GM19438 (cell line): Measurements from ENCODE around the gene CHI3L1.

Experiments
- ATAC-seq: cut with Tn5 transposase; IDR thresholded peaks from one replicate; pipeline ENCODE4 v1.9.1; 2021; ENCODE audit warnings: low read depth; ENCODE audit not compliant: unreplicated experiment

CHI3L1 gene

DNA sequence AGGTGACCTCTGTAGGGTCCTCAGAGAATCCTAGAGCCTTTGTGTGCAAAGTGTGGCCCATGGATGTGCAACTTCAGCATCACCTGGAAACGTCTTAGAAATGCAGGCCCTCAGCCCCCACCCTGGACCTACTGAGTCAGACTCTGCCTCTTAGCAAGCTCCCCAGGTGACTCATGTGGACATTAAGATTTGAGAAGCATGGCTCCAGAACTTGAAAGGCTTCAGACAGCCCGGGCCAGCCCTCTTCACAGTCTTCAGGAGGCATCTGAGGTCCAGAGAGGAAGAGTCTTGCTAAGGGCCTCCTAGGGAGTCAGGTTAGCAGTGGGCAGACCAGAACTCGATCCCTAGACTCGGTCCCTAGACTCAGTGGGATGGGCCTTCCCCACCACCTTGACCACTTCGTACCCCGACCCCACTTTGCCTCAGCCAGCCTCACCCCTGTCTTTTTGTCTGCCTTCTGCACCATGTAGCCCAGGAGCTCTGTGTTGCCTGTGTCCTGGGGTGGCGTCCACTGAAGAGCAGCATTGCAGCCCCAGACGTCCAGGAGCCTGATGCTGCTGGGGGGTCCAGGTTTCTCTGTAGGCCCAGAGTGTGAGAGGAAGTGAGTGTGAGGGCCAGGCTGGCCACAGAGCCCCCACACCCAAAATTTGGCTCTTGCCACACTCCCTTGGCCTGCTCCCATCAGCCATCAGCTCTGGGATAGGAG is 15.7 kb downstream of the CHI3L1 start:
- ATAC-seq = no peak

DNA sequence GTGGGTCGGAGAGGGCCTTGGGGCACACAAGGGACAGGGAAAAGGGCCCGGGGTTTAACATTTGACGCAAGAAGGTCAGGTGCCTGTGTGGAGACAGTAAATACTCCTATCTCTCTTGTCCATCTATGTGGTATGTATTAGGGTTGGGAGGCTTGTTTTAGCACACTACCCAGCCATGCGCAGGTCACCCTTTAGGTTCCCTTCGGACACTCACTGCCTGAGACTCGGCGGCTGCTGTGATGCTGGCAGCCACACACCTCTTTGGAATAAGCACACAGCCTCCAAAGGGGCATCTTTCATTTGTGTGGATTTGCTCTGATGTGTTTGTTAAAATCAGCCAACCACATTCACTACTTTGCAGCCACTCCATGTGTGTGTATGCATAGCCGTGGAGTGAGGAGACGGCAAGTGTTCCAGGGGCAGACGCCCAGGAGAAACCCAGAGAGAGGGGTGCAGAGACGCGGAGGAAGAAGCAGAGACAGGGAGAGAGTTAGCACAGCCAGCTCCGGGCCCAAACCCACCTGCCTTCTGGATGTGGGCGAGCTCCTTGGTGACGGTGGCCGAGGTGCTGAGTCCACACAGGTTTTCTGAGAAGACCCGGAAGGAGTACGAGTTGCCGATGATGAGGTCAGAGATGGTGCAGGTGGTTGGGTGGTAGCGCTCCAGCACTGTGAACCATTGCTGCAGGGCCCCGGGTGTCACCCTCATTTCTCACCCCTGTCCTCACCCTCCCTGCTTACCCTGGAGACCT is 16.6 kb downstream of the CHI3L1 start:
- ATAC-seq = no peak

DNA sequence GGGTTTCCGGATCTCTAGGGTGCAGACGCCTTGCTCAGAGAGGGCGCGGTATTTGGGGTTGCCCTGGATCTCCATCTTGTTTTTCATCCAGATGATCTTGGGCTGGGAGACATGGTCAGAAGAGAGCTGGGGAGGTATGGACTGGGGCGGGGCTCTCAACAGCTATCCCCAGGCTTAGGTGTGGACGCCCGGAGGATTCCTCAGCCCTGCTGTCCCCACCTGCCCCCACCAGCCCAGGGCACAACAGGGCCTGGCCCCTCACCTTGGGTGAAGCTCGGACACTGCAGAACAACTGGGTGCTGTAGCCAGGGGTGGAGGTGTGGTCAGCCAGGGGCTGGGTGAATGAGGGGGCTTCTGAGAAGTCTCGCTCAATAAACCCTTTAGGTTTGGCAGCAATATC is 17.5 kb downstream of the CHI3L1 start:
- ATAC-seq = no peak

DNA sequence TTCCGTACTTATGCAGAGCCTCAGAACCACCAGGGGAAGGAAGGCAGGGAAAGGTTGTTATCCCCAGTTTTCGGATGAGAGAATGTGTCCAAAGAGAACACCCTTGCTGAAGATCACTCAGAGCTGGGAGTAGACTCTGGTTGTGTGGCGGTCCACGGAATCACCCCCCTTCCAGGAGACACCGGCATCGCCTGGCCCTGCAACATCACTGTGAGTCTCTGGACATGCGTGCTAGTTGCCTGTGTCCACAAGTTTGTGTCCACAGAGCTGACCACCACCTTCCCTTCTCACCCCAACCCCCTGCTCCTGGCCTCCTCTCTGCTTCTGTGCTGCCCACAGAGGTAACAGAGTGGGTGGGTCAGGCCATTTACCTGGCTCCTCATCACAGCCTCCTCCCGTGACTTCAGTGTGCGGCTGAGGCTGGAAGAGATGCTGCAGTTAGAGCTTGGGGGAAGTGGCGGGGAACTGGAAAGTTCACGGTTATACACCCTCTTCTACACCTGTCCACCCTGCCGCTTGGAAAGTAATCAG is 18.2 kb downstream of the CHI3L1 start:
- no peak for ATAC-seq

DNA sequence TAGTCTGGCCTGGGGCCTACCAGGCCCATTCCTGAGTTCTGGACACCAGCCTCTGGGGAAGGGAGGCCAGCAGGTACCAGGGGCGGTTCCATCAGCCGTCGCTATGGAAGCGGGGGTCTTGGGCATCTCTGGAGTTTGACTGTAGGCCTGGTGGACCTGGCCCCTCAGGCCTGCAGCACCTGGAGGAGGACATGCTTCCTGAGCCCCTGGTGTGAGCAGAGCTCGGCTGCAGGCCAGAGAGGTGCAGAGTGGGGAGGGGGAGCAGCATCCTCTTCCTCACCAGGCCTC is 18.6 kb downstream of the CHI3L1 start:
- no peak for ATAC-seq

DNA sequence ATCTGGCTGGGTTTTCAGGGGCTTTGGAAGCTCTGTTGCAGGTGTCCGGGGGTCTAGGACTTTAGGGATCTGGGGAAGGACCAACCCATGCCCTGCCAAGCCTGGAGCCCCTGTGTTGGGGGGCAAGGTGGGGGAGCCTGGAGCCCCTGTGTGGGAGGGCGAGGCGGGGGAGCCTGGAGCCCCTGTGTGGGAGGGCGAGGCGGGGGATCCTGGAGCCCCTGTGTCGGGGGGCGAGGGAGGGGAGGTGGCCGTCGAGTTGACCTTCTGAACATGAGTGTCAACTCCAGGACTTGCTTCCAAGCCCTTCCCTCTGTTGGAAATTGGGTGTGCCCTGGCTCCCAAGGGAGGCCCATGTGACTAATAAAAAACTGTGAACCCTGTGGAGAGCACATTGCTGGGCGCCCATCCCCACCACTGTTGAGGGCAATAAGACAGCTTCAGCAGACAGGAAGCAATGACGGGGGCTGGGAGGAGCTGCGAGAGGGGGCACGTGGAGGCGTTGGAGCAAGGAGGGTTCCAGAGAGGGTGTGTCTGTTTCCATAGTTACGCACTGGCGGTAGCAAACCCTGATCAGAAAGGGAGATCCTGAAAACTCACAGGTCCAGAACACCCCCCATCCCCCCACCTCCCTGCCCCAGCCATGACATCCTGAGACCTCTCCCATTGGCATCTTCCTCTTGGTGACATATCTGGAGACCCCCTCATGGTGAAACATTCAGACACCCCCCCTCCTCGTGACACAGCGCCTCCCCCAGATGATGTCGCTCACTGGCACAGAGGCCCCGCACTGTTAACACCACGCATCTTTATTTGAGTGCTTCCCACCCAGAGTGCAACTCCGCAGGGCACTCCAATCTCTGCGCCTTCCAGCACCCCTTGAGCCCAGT is 19.2 kb downstream of the CHI3L1 start:
- ATAC-seq = no peak

DNA sequence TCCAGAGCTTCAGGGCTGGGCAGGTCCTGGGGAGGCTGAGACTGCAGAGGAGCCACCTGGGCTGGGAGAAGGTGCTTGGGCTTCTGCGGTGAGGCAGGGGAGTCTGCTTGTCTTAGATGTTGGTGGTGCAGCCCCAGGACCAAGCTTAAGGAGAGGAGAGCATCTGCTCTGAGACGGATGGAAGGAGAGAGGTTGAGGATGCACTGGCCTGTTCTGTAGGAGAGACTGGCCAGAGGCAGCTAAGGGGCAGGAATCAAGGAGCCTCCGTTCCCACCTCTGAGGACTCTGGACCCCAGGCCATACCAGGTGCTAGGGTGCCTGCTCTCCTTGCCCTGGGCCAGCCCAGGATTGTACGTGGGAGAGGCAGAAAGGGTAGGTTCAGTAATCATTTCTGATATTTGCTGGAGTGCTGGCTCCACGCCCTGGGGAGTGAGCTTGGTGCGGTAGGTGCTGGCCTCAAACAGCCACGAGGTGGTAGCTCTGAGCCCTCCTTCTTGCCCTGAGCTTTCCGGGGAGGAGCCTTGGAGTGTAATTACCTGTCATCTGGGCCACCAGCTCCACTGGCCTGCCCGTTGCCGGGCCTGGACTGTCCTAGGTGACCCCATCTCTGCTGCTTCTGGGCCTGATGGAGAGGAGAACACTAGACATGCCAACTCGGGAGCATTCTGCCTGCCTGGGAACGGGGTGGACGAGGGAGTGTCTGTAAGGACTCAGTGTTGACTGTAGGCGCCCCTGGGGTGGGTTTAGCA is 20.1 kb downstream of the CHI3L1 start:
- no peak for ATAC-seq

DNA sequence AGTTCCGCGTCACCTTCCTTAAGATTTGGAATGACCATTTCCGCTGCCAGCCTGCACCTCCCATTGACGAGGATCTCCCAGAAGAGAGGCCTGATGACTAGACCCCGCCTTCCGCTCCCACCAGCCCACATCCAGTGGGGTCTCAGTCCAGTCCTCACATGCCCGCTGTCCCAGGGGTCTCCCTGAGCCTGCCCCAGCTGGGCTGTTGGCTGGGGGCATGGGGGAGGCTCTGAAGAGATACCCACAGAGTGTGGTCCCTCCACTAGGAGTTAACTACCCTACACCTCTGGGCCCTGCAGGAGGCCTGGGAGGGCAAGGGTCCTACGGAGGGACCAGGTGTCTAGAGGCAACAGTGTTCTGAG is 20.7 kb downstream of the CHI3L1 start:
- no peak for ATAC-seq

DNA sequence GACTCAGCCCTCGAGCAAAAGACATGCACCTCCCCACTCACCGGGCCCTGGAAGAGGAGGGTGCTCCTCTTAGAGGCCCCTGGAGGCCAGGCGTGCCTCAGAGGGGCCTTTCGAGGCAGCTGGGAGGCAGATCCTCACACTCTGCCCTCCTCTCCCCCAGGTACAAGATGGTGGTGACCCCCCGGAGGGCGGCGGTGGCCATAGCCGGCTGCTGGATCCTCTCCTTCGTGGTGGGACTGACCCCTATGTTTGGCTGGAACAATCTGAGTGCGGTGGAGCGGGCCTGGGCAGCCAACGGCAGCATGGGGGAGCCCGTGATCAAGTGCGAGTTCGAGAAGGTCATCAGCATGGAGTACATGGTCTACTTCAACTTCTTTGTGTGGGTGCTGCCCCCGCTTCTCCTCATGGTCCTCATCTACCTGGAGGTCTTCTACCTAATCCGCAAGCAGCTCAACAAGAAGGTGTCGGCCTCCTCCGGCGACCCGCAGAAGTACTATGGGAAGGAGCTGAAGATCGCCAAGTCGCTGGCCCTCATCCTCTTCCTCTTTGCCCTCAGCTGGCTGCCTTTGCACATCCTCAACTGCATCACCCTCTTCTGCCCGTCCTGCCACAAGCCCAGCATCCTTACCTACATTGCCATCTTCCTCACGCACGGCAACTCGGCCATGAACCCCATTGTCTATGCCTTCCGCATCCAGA is 21.3 kb downstream of the CHI3L1 start:
- ATAC-seq = no peak

DNA sequence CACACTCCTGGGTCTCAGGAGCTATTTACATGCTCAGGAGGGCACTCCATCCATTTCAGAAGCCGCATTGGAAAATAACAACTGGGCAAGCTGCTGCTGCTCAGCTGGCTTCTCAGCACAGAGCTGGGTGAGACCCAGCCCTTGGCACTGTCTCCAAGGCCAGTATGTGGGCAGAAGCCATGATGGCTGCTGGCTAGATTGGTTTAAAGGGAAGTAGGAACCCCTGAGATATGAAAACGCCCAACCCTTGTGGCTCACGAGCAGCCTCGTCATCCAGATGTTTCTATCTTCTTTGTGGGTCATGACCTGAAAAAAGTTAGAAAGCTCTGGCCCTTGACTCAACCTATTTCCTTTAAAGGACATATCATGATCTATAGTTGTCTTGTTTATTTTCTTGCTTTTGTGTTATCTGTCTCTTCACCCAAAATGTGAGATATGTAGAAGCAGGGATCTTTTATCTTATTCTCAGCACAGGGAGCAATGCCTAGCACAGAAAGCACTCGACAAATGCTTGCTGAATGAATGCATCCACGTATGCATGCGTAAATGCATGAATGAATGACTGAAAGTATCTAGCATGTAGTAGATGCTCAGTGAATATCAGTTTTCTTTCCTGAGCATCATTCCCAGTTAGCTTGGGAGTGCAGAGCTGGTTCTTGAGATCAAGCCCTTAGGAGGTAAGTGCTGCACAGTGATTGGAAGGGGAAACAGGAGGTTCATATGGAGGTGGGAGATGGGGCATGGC is 22.4 kb downstream of the CHI3L1 start:
- ATAC-seq = no peak

DNA sequence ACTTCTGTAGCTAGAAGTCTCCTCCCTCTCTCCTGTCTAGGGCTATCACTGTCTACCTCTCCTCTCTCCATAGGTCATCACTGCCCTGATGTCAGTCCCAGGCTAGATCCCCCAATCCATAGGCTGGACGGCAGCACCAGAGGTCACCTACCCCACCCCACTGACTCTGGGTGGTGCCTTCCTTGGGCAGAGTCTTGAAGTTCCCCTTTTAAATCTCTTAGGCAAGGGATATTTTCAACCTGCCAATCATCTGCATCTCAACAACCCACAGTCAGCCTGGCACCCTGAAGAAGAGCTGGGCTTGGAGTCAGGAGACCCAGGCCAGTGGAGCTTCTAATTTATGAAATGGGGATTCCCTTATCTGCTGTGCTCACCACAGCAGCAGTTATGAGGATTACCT is 24.1 kb downstream of the CHI3L1 start:
- no peak for ATAC-seq

DNA sequence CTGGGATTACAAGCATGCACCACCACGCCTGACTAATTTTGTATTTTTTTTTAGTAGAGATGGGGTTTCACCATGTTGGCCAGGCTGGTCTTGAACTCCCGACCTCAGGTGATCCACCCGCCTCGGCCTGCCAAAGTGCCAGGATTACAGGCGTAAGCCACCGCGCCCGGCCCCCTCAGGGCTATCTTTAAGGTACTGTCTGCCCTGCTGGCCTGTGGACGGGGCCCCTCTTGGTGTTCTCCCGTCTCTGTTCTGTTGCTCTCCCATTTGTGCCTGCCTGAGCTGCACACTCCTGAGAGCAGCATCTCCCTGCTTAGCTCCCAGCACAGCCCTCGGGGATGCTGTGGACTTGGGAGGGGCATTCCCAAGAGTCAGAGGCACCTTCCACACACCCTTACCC is 24.8 kb downstream of the CHI3L1 start:
- ATAC-seq = no peak

DNA sequence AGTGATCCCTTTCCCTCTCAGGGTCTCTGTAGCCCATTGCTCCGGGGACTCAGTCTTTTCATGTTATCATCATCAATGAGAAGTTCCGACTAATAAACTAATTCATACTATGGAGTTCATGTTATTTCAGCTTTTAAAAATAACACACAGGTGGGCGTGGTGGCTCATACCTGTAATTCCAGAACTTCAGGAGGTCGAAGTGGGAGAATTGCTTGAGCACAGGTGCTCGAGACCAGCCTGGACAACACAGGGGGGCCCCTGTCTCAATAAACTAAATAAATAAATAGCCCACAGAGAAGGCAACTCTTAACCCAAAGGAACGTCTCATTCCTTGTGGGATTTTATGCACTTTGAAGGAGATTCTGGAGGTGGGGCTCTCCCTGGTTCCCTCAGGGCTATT is 25.3 kb downstream of the CHI3L1 start:
- no peak for ATAC-seq

DNA sequence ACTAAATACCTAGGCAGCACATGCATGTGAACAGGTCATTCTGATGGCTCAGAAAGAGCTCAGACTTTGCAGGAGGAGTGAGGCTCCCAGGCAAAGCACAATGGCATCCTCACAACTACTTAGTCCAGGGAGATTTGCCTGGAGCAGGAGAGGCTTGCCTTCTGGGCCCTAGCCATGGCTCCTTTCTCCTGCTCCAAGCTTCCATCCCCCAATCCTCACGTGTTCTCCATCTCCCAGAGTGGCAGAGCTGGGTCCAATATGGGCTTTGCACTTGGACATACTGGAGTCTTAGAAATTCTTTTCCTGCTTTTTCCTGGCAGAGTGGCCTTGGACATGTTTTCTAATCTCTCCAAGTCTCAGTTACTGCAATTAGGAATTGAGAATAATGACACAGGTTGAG is 26.7 kb downstream of the CHI3L1 start:
- ATAC-seq = no peak

DNA sequence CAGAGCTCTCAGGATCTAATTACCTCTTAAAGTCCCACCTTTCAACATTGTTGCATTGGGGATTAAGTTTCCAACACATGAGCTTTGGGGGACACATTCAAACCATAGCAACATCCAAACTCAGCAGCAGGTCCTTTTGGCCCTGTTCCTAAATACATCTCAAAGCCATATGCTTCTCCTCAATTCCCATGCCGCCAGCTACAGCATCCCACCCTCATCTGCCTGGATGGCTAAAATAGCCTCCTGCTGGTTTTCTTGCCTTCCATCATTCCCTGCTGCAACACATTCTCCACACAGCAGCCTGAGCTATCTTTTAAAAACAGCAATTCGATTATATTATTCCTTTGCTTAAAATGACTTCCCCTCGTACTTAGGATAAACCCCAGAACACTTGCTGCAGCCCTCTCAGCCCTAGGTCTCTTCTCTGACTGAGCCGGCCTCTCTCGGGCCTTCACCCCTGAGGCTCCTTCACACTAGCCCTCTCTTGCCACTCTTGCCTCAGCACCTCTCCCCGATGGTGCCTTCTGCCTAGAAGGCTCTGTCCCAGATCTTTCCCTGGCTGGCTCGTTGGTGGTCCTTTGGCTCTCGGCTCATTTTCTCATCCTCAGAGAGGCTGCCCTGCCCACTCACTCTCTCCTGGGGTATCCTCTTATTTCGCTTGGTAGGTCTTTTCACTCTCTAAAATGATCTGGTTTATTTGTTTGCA is 27.4 kb downstream of the CHI3L1 start:
- no peak for ATAC-seq

DNA sequence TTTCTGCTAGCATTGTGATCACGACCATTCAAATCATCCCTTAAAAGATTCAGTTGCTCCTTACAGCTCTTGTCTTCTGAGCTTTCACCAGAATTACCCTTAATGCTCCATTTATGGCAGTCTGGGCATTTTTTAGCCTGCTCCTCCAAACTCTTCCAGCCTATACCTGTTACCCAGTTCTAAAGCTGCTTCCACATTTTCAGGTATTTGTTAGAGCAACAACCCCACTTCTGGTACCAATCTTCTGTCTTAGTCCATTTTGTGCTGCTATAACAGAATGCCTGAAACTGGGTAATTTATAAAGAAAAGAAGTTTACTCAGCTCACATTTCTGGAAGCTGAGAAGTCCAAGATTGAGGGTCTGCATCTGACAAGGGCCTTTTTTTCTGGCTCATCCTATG is 28.1 kb downstream of the CHI3L1 start:
- ATAC-seq = no peak

DNA sequence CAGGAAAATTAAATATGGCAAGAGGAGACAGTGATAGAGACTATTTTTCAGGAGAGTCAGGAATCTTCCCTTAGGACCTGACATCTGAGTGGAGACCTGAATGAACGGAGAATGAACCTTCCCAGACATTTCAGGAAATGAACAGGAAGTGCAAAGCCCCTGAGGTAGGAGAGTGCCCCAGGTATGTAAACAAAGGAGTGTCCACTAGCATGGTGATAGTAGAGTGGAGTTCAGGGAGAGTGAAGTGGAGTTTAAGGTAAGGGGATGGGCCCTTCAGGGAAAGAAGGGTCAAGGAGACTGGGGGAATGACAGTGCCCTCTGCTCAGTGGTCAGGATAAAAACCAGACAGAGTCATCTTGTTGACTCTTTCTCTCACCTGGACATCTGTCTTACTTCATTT is 30.2 kb downstream of the CHI3L1 start:
- ATAC-seq = no peak

DNA sequence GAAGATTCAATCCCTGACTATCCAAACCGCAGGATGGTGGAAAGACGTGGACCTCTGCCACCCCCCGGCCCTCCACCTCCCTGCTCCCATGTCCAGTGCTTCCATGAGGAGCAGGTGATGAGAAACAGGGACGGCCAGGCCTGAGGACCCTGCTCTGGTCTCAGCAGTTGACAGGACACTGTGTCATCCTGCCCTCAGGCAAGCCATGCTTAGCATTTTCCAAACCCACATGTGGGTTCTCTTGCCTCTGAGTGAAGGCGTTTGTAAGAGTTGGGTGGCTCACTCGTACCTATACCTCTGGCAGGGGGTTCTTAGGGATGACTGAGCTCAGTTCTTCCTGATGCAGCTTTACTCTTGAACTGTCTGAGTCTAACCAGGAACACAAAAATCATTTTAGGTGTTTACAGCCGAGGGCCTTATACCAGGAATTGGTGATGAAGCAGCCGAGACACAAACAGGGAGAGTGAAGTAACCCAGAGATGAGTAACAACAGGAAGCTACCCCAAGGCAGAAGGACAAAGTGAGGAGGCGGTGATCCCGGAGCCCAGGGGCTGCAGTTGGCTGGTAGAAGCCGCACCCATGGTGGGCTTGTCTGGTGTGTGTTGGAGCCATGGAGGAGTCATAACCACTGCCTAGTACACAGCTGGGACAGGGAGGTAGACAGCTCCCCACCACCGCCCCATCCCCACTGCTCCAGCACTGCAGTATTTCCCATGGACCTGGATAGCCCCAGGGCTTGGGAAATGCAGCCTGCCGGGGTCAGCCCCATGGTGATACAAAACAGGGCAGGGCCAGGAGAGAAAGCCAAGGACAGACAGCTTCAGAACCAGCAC is 32.3 kb downstream of the CHI3L1 start:
- no peak for ATAC-seq
